Right cardiac atrium (tissue), 5 donors: ENCODE data around the gene LUC7L2. TPM values are rescaled to one million over a fixed set of nuclear protein-coding genes. Genes with fewer than 3 reads are reported as not detected.
"Not testable (repeated sequence)": the region's sequence is repeated elsewhere in the genome, so short reads cannot be mapped to it uniquely, and the experiment has no call there.

Experiments
- ATAC-seq, 2 donors: fragments of 200-7000 bp; cut with Tn5 transposase; one replicate each; pipeline versions ENCODE4 v1.8.0 to v1.9.1; 2020; ENCODE audit warnings: moderate library complexity in 2 of 2, mild to moderate bottlenecking in 1 of 2
- DNase-seq, 3 donors: peaks; one replicate each; pipeline ENCODE4 v3.0.0-alpha.2; 2020
- H3K27ac ChIP-seq: one replicate; pipeline ENCODE4 v1.5.1; 2013; ENCODE audit warnings: mild to moderate bottlenecking, low read length, control low read depth, moderate library complexity
- H3K27me3 ChIP-seq: one replicate; pipeline ENCODE4 v1.6.1; 2013; ENCODE audit not compliant: control insufficient read depth, insufficient read depth
- H3K4me1 ChIP-seq: one replicate; pipeline ENCODE4 v1.6.1; 2013; ENCODE audit warnings: low read length; ENCODE audit not compliant: control insufficient read depth, insufficient read depth
- H3K4me3 ChIP-seq: one replicate; pipeline ENCODE4 v1.5.1; 2013; ENCODE audit warnings: low read length, control low read depth
- H3K9me3 ChIP-seq: one replicate; pipeline ENCODE4 v1.6.1; 2013; ENCODE audit warnings: low read length; ENCODE audit not compliant: control insufficient read depth
- WGBS: extraction: QIAGEN DNeasy Blood & Tissue Kit; methylation state at CpG from one replicate; pipeline ENCODE4 v1.1.7; 2013; 5-methylcytosine and 5-hydroxymethylcytosine counted together
- intact Hi-C, 4 donors: fragments of 100-400 bp; cut with DNase I; formaldehyde crosslinking; loops; one replicate each; pipeline versions ENCODE4 v1.11.0 to v1.14.0; 2022 to 2023
- polyA plus RNA-seq: library from polyadenylated mRNA; stranded (reverse); fragments of 200-250 nt; gene quantifications from one replicate; pipeline ENCODE4 v1.2.3, GENCODE V29; 2013
- total RNA-seq, 4 donors: library from RNA; stranded (reverse); fragmentation: NEBNext Ultra II Directional; extraction: Animal tissue kit (Norgen Biotek cat#: 25700); gene quantifications; one replicate each; pipeline ENCODE4 v1.2.1, GENCODE V29; 2021
- donor health status: healthy with polysubstance abuse.
- donor health status: DM: no; HTN: yes; CAD: no.
- donor health status: DM: no; HTN: no; CAD: no.
- donor health status: DM: no; HTN: yes; CAD: no; lungs with severe emphysema.
- donor health status: DM: yes; HTN: yes; CAD: no.

The LUC7L2 gene
- total and polyA plus RNA-seq, 5 donors: 34.1 to 58.3 (median 52.9) TPM

GRCh38 chr7:139357729-139358506 lies 1.8 kb upstream of the LUC7L2 start:
- intact Hi-C loops, H3K4me3 ChIP-seq, DNase-seq, ATAC-seq, H3K9me3 ChIP-seq, H3K4me1 ChIP-seq, H3K27ac ChIP-seq, H3K27me3 ChIP-seq: not testable (repeated sequence)
- WGBS: 91% methylated on average over 27 of the region's 27 CpGs

GRCh38 chr7:139358541-139359365 lies 941 bp upstream of the LUC7L2 start:
- ATAC-seq: peak; percentile 8 to 30
- intact Hi-C loops: loop anchor here in 1 of 4 donors (1.0 kb wide), 1 partner anchor 18 kb away; no protein-coding TSS in a partner anchor

GRCh38 chr7:139360210-139360947 lies 685 bp downstream of the LUC7L2 start:
- peak overlapping the region; percentile 92 for H3K27ac ChIP-seq
- peaks cover 7% of the 10 kb centered on the region for H3K4me1 ChIP-seq
- peak; percentile 93 for ATAC-seq
- no peaks in the 10 kb centered on the region for H3K9me3 ChIP-seq
- intact Hi-C loops: no loop called here
- DNase-seq: peak; percentile 96 to 99 (median 98)
- WGBS: under 1% methylated on average over 47 of the region's 47 CpGs
- H3K27me3 ChIP-seq: no peaks in the 10 kb centered on the region
- H3K4me3 ChIP-seq: peak overlapping the region; percentile 80

More at GRCh38 chr7:139358541-139359365, 941 bp upstream of the LUC7L2 start:
- WGBS: 2% methylated on average over 39 of the region's 39 CpGs
- Histone ChIP-seq H3K9me3 (no peaks in the 10 kb centered on the region), H3K4me1 (peaks cover 7% of the 10 kb centered on the region), H3K27ac (peak overlapping the region; percentile 95), H3K4me3 (peak overlapping the region; percentile 80), H3K27me3 (no peaks in the 10 kb centered on the region)
- DNase-seq: no peak

- DNase-seq: no peak
- no peaks in the 10 kb centered on the region for H3K9me3 ChIP-seq
- WGBS: under 1% methylated on average over 2 of the region's 2 CpGs
- ATAC-seq: no peak
- intact Hi-C loops: no loop called here
- H3K4me1 ChIP-seq: peaks cover 7% of the 10 kb centered on the region
- no peak overlapping the region for H3K27ac ChIP-seq
- no peaks in the 10 kb centered on the region for H3K27me3 ChIP-seq
- H3K4me3 ChIP-seq: peak overlapping the region; percentile 80
Observed at GRCh38 chr7:139360948-139361307, 1.2 kb downstream of the LUC7L2 start.

GRCh38 chr7:139361523-139361922 lies 1.8 kb downstream of the LUC7L2 start:
- ATAC-seq: no peak
- H3K4me1 ChIP-seq: peaks cover 7% of the 10 kb centered on the region
- peak overlapping the region; percentile 80 for H3K4me3 ChIP-seq
- DNase-seq: no peak
- no peaks in the 10 kb centered on the region for H3K9me3 ChIP-seq
- intact Hi-C loops: no loop called here
- 22% methylated on average over 3 of the region's 3 CpGs for WGBS
- no peaks in the 10 kb centered on the region for H3K27me3 ChIP-seq
- H3K27ac ChIP-seq: no peak overlapping the region

GRCh38 chr7:139362302-139362701 lies 2.6 kb downstream of the LUC7L2 start:
- no peaks in the 10 kb centered on the region for H3K9me3 ChIP-seq
- ATAC-seq (no peak), DNase-seq (no peak)
- H3K4me1 ChIP-seq: peaks cover 9% of the 10 kb centered on the region
- WGBS: 43% methylated on average over 3 of the region's 3 CpGs
- H3K27ac ChIP-seq: no peak overlapping the region
- no peak overlapping the region for H3K4me3 ChIP-seq
- H3K27me3 ChIP-seq: no peaks in the 10 kb centered on the region
- intact Hi-C loops: no loop called here

GRCh38 chr7:139362981-139363380 lies 3.3 kb downstream of the LUC7L2 start:
- no peaks in the 10 kb centered on the region for H3K9me3 ChIP-seq
- ATAC-seq (no peak), DNase-seq (no peak)
- no peaks in the 10 kb centered on the region for H3K27me3 ChIP-seq
- WGBS: 87% methylated on average over 6 of the region's 6 CpGs
- no peak overlapping the region for H3K4me3 ChIP-seq
- no peak overlapping the region for H3K27ac ChIP-seq
- H3K4me1 ChIP-seq: peaks cover 11% of the 10 kb centered on the region
- intact Hi-C loops: no loop called here

- no peaks in the 10 kb centered on the region for H3K27me3 ChIP-seq
- H3K9me3 ChIP-seq: no peaks in the 10 kb centered on the region
- intact Hi-C loops: no loop called here
- DNase-seq: no peak
- no peak overlapping the region for H3K4me3 ChIP-seq
- 75% methylated on average over 2 of the region's 2 CpGs for WGBS
- H3K4me1 ChIP-seq: peaks cover 14% of the 10 kb centered on the region
- no peak for ATAC-seq
- H3K27ac ChIP-seq: no peak overlapping the region
Observed at GRCh38 chr7:139365336-139365735, 5.6 kb downstream of the LUC7L2 start.

GRCh38 chr7:139366400-139366799 lies 6.7 kb downstream of the LUC7L2 start:
- no peak overlapping the region for H3K27ac ChIP-seq
- peaks cover 14% of the 10 kb centered on the region for H3K4me1 ChIP-seq
- DNase-seq (no peak), ATAC-seq (no peak)
- H3K9me3 ChIP-seq: no peaks in the 10 kb centered on the region
- H3K4me3 ChIP-seq: no peak overlapping the region
- 95% methylated on average over 6 of the region's 6 CpGs for WGBS
- intact Hi-C loops: no loop called here
- H3K27me3 ChIP-seq: no peaks in the 10 kb centered on the region

GRCh38 chr7:139367438-139368155 lies 7.9 kb downstream of the LUC7L2 start:
- H3K27me3 ChIP-seq: no peaks in the 10 kb centered on the region
- DNase-seq: no peak
- WGBS: 54% methylated on average over 6 of the region's 6 CpGs
- no peak for ATAC-seq
- intact Hi-C loops: no loop called here
- H3K9me3 ChIP-seq: no peaks in the 10 kb centered on the region
- no peak overlapping the region for H3K4me3 ChIP-seq
- peaks cover 10% of the 10 kb centered on the region for H3K4me1 ChIP-seq
- H3K27ac ChIP-seq: no peak overlapping the region
